CD4-positive, alpha-beta T cell treated with Interleukin-15 for 1 hour (primary cell): Measurements from ENCODE around the gene CACNA1H.
"Not testable (repeated sequence)": the region's sequence is repeated elsewhere in the genome, so short reads cannot be mapped to it uniquely, and the experiment has no call there.

Experiments
- DNase-seq: peaks from one replicate; pipeline ENCODE4 v3.0.0-alpha.2; 2020

CACNA1H gene

DNA sequence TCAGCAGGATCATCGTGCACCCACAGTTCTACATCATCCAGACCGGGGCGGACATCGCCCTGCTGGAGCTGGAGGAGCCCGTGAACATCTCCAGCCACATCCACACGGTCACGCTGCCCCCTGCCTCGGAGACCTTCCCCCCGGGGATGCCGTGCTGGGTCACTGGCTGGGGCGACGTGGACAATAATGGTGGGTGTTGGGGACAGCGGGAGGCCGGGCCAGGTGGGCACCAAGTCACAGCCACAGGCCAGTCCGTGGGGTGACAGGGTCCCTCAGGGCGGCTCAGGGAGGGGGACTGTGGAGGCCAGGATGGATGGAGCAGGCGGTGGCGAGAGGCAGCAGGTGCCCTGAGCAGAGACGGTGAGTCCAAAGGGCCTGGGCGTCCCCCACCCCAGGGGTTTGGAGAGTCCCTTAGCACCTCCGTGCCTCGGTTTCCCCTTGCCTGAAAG is 104.0 kb downstream of the CACNA1H start:
- no peak for DNase-seq

DNA sequence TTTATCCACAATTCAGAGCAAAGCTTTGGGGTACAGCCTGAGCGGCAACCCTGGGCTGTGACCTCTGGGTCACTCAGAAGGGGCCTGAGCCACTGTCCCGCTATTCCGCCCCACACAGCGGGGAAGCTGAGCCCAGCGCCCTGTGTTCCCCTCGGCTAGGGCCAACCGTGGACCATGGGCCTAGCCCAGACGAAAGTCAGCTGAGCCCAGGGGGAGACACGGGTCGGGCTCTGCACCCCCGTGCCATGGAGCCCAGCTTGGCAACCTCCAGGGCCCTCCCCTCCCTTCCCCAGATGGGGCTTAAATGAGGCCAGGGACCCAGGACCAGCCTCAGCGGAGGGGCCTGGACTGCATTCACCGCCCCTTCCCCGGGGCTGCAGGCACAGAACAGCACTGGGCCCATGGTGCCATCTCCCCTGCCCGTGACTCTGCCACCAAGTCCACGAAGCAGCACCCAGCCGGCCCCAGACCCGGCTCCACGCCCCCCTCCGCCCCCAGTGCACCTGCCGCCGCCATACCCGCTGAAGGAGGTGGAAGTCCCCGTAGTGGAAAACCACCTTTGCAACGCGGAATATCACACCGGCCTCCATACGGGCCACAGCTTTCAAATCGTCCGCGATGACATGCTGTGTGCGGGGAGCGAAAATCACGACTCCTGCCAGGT is 104.8 kb downstream of the CACNA1H start:
- no peak for DNase-seq

- DNase-seq: no peak
These were observed 105.3 kb downstream of the CACNA1H start for GRCh38 chr16:1258225-1258600.

- no peak for DNase-seq
These were observed 106.2 kb downstream of the CACNA1H start for GRCh38 chr16:1258906-1259759.

DNA sequence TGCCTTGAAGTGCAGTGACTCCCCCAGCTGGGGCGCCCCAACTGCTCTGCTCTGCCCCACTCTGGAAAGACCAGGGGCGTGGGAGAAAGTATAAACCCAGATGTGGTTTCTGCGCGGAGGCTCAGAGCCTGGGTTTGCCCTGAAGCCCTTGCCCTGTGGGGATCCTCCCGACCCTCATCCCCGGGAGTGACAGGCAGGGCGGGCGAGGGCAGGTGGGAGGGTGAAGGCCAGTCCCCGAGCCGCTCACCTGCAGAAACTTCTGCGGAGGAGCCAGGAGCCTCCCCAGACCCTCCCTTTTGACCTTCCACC is 106.8 kb downstream of the CACNA1H start:
- DNase-seq: no peak

GRCh38 chr16:1260101-1260680 is 107.3 kb downstream of the CACNA1H start:
- DNase-seq: no peak

DNA sequence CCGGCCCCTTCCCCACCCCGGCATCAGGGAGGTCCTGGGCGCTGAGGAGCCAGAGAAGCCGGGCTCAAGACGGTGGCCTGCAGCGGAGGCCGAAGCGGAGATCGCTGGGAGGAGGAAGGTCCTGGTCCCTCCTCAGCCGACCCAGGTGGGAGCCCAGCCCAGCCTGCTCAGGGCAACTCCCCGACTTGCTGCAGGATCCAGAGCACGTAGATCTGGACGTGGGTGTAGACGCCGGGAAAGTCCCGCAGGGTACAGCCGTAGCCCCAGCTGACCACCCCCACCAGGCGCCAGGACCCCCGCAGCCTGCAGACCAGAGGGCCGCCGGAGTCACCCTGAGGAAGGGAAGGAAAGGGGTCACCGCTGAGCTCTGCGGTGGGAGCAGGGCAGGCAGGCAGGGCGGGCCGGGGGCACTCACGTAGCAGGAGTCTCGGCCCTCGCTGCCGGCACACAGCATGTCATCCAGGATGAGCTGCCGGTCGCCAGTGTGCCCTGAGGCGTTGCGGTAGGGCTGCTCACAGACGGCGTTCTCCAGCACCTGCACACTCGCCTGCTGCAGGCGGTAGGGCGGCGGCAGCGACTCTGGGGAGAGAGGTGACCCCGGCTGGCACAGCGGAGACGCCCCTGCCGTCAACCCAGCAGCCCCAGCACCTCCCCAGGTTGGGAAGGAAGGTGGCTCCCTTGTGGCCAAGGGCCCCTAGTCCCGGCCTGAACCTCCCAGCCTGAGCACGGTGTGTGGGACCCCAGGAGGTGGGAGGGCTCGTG is 108.4 kb downstream of the CACNA1H start:
- DNase-seq: no peak

DNA sequence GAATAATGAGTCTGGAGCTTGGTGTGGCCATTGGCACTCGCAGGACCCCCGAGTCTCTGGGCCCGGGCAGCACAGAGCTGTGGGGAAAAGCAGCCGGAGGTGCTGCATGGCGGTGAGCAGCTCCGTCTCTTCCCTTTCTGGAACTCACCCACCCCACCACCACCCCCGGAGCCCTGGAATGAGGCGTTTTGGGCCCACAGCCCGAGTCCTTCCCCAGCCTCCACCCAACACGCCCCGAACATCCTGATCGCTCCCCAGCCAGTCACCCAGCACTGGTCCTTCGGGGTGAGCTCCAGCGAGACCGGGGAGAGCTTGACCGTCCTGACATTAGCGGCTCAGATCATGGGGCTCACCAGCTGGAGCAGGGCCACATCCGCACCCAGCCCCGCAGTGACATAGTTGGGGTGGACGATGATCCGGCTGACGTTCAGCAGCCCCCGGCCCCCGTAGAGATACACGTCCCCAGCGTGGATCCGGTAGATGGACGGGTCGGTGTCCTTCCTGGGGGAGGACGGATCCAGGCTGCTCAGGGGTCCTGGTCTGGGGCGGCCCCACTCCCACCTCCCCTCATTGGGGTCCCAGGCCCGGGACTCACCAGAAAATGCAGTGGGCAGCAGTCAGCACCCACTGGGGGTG is 109.4 kb downstream of the CACNA1H start:
- DNase-seq: no peak

- DNase-seq: no peak
These were observed 109.9 kb downstream of the CACNA1H start for GRCh38 chr16:1262846-1263221.

DNA sequence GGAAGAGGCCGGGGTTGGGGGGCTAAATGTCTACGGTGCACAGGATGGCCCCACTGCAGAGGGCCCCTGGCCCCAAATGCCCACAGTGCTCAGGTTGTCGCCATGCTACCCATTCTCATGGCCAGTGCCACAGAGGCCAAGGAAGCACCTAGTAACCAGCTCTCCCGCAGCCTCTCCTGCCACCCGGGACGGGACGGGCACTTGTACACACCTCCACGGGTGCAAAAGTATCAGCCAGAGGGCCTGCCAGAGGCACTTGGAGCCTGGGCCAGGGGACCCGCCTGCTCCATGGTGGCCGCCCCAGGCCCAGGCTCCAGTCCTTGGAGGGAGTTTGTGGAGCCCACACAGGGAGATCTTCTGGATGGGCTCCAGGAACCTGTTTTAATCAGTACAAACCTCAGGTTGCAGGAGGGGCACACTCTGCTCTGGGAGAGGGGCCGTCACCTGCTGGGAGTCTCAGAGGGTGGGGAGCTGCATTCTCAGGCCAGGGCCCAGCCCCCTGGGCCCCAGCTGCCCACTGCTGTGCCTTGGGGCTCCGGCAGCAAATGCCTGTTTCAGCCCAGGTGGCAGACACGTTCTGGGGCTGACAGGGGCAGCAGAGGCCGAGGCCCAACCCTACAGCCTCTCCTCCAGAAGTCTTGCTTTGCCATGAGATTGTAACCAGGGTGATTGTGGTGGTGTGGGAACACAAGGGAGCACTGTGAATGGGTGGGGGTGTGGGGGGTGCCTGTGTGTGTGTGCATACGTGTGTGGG is 110.9 kb downstream of the CACNA1H start:
- DNase-seq: no peak

GRCh38 chr16:1264345-1265089 is 111.6 kb downstream of the CACNA1H start:
- no peak for DNase-seq

GRCh38 chr16:1265090-1265630 is 112.3 kb downstream of the CACNA1H start:
- no peak for DNase-seq

DNA sequence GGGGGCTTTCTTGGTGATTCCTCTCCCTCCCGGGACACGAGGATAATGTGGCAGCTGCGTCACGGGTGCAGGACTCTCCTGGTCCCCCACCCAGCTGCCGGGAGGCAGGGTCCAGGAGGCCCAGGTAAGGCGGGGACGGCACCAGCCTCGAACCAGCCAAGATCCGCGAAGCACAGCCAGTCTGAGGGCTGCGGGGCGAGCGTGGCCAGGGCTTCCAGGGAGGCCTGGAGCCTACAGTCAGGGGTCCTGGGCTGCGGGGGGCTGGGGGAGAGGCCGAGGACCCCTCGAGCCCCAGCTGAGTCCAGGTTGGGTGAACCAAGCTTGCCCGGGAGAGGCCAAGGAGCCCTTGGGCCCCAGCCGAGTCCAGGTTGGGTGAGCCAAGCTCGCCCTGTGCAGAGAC is 112.9 kb downstream of the CACNA1H start:
- DNase-seq: no peak

DNA sequence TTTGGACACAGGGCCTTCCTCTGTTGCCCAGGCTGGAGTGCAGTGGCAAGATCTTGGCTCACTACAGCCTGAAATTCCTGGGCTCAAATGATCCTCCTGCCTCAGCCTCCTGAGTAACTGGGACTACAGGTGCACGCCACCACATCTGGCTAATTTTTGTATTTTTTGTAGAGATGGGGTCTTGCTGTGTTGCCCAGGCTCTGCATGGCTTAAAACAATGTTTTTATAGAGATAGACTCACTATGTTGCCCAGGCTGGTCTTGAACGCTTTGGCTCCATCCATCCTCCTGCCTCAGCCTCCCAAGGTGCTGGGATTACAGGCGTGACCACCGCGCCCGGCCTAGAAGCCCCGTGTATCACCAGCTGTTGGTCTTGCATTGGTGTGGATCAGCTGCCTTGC is 116.5 kb downstream of the CACNA1H start:
- DNase-seq: not testable (repeated sequence)

- DNase-seq: no peak
These were observed 118.4 kb downstream of the CACNA1H start for GRCh38 chr16:1271380-1271723.
